Cardiac fibroblast (primary cell): ENCODE results near the gene SLC31A1.
A peak's percentile ranks its signal among the peaks of the same experiment; 100 is the strongest.

Source experiments
- DNase-seq, 2 donors: peaks; one replicate each; pipeline versions ENCODE4 v3.0.0 to v3.0.0-alpha.2; 2010; ENCODE audit warnings: low read depth in 2 of 2
- H3K4me3 ChIP-seq, 2 donors: replicated peaks in 1 of 2; 1 replicate in 1 of 2; 2 replicates in 1 of 2; pipeline ENCODE4 v1.5.1; 2011; ENCODE audit warnings: low read depth in 2 of 2, low read length in 2 of 2, mild to moderate bottlenecking in 2 of 2, moderate library complexity in 1 of 2
- TF ChIP-seq, protein P1 (sequence below): IDR thresholded peaks from one replicate; pipeline ENCODE4 v1.5.1; 2011; ENCODE audit warnings: low read depth, mild to moderate bottlenecking, low read length, inconsistent platforms

The SLC31A1 gene

DNA sequence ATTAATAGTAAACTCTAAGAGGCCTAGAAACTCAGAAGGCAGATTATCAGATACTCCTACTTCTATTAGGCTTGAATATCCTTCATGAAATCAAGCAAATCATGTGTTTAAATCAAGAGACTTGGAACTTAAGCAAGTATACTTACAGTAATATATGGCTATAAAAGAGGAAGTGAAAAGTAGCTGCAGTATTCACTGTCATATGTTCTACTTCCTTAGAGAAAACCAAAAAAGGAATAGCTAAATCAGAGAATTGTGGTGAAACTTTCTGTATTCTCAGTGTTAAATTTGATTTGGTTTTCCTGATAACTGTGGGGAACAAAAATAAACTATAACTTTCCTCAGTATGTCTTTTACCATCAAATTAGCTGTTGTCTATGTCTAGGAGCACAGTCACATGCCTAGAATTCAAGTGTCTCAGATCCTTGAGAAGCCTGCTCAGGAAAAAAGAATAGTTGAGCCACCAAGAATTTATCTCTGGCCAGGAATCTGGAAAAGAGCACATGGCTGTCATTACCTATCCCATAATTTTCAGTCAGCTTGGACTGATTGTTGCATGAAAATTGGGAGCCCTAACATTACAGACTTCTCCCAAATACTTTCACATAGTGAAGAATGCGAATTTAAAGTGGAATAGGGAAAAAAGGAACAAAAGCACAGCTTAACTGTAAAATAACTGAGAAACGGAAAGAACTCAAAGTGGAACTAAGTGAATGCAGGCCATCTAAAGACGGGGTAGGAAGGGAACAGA is 2.0 kb upstream of the SLC31A1 start:
- no peak for DNase-seq
- no peak overlapping the region for H3K4me3 ChIP-seq
- TF ChIP-seq, protein P1, sequence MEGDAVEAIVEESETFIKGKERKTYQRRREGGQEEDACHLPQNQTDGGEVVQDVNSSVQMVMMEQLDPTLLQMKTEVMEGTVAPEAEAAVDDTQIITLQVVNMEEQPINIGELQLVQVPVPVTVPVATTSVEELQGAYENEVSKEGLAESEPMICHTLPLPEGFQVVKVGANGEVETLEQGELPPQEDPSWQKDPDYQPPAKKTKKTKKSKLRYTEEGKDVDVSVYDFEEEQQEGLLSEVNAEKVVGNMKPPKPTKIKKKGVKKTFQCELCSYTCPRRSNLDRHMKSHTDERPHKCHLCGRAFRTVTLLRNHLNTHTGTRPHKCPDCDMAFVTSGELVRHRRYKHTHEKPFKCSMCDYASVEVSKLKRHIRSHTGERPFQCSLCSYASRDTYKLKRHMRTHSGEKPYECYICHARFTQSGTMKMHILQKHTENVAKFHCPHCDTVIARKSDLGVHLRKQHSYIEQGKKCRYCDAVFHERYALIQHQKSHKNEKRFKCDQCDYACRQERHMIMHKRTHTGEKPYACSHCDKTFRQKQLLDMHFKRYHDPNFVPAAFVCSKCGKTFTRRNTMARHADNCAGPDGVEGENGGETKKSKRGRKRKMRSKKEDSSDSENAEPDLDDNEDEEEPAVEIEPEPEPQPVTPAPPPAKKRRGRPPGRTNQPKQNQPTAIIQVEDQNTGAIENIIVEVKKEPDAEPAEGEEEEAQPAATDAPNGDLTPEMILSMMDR: no peak

DNA sequence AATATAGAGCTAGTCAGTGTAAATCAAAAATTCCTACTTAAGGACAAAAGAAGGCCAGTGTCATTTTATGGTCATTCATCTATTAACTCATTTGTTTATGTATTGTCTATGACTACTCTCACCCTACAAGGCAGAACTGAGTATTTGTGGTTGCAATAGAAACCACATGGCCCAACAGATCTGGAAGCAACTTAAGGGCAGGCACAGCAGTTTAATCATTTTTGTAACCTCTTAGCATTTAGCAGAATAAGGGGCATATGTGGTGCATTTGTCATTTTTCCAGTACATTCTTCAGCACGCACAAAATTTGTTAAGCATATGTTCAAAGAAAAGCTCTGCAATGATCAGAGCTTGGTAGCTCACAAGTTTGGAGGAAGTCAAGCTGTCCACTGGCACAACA is 1.4 kb upstream of the SLC31A1 start:
- TF ChIP-seq, protein P1: no peak
- peak overlapping the region; percentile 87 to 95 for H3K4me3 ChIP-seq
- peak in 1 of 2 donors; percentile 57 for DNase-seq

DNA sequence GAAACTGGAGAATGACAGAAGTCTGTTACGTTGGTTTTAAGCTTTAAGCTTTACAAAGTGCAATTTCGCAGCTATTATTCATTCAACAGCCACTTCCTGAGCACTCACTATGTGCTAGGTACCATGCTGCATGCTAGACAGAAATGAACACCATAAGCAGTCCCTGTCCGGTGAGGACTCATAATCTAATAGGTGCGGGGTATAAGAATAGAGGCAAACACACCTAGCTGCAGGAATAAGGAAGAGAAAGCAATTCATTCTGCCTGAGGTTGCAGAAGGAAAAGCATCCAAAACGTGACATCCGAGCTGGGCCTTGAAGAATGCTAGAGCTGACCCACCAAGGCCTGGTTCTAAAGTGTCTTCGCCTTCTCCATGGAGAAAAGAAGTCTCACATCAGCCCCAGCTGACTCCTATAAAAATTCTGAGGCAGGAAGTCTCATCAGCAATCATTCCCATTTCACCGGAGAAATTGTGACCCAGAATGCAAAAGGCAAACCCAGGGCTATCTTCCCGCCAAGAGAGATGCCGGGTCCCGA is 809 bp upstream of the SLC31A1 start:
- peak overlapping the region; percentile 87 to 95 for H3K4me3 ChIP-seq
- DNase-seq: peak in 1 of 2 donors; percentile 7
- TF ChIP-seq, protein P1: no peak

DNA sequence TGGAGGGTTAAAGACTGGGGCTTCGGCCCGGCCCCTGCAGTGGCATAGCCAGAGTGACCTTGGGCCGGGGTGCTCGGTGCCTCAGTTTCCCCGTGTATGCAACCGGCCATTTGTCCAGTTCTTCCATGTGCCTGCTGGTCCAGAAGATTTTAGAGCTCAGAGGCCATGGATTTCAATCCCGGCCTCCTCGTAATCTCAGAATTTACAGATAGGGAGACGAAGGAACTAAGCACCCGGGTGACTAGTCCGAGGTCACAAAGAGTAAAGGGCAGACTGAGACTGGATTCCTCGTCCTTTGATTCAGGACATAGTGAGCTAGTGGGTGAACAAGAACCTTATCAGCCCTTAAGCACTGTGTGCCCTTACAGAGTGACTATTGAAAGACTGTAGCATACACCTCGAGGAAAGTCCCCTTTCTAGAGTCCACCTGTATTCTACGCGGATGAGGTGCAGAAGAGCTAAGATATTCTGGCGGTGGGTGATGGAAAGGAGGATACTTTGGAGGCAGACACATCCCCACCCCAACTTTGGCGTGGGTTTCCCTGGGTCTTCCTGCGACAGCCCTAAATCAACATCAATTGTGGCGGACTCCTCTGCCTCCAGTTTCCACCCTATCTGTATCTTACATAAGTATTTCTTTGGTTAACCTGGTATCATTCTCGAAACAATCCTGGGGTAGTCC is 597 bp downstream of the SLC31A1 start:
- H3K4me3 ChIP-seq: peak overlapping the region; percentile 87 to 95
- DNase-seq: no peak
- TF ChIP-seq, protein P1: no peak

DNA sequence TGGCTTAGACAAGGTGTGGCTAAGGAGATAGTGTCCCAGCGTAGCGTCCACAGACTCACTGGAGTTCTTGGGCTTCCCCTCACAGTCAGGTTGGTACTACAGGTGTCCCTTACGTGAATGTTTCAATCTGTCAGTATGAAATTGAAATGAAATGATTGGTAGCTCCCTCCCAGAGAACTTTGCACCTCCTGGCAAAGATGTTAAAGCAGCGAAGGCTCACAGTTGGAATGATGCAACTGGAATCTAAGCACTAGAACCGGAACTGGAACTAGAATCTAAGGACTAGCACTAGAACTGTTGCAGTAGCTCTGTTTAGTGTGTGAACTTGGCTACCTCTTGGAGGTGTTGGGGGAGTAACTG is 1.1 kb downstream of the SLC31A1 start:
- TF ChIP-seq, protein P1: no peak
- DNase-seq: peak; percentile 30 to 40
- H3K4me3 ChIP-seq: peak overlapping the region; percentile 87 to 95

DNA sequence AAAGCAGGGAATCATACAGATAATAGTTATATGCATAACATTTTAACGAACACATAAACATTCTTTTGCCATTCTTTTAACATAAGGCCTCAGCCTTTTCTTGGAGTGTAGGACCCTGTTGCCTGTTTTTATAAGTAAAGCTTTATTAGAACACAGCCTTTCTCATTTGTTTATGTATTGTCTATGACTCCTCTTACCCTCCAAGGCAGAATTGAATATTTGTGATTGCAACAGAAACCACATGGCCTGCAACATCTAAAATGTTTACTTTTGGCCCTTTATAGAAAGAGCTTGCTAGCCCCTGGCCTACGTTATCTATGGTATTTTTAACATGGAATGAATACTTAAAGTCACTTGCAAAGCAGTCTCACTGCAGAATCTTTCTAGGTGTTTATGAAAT is 2.6 kb downstream of the SLC31A1 start:
- no peak overlapping the region for H3K4me3 ChIP-seq
- TF ChIP-seq, protein P1: no peak

More for the DNA sequence above, 2.6 kb downstream of the SLC31A1 start:
- peak; percentile 35 to 54 for DNase-seq
